H9 (cell line): ENCODE data around the gene IFI27L1. TPM values are rescaled to one million over a fixed set of nuclear protein-coding genes. Genes with fewer than 3 reads are reported as not detected.

Experiments
- DNase-seq: peaks from one replicate; pipeline ENCODE4 v3.0.0-alpha.2; 2017
- H2AFZ ChIP-seq: one replicate; pipeline ENCODE4 v1.6.1; 2013; ENCODE audit warnings: mild to moderate bottlenecking, low read length, control low read depth, moderate library complexity
- H2AK5ac ChIP-seq: 2 replicates; pipeline ENCODE4 v1.6.1; 2013; ENCODE audit warnings: low read length, control low read depth, mixed read lengths; ENCODE audit not compliant: insufficient read length
- H2BK120ac ChIP-seq: one replicate; pipeline ENCODE4 v1.6.1; 2013; ENCODE audit warnings: low read depth, mild to moderate bottlenecking, low read length, control low read depth, inconsistent platforms; ENCODE audit not compliant: poor library complexity, severe bottlenecking
- H2BK12ac ChIP-seq: 2 replicates; pipeline ENCODE4 v1.6.1; 2013; ENCODE audit warnings: low read length, control low read depth, mixed read lengths, low read depth; ENCODE audit not compliant: insufficient read length
- H2BK15ac ChIP-seq: 2 replicates; pipeline ENCODE4 v1.6.1; 2013; ENCODE audit warnings: low read depth, low read length, control low read depth
- H2BK20ac ChIP-seq: one replicate; pipeline ENCODE4 v1.6.1; 2013; ENCODE audit warnings: low read depth, mild to moderate bottlenecking, low read length, control low read depth, inconsistent platforms; ENCODE audit not compliant: poor library complexity, severe bottlenecking
- H2BK5ac ChIP-seq: 2 replicates; pipeline ENCODE4 v1.6.1; 2013; ENCODE audit warnings: low read length, control low read depth, mixed read lengths; ENCODE audit not compliant: insufficient read length
- H3K14ac ChIP-seq: 2 replicates; pipeline ENCODE4 v1.6.1; 2013; ENCODE audit warnings: low read length, control low read depth; ENCODE audit not compliant: insufficient read depth
- H3K18ac ChIP-seq: 2 replicates; pipeline ENCODE4 v1.6.1; 2013; ENCODE audit warnings: low read depth, mild to moderate bottlenecking, mixed read lengths, low read length, control low read depth; ENCODE audit not compliant: insufficient read length
- H3K23ac ChIP-seq: 2 replicates; pipeline ENCODE4 v1.6.1; 2013; ENCODE audit warnings: low read length, control low read depth, mixed read lengths, low read depth; ENCODE audit not compliant: insufficient read length
- H3K23me2 ChIP-seq: 2 replicates; pipeline ENCODE4 v1.6.1; 2013; ENCODE audit warnings: low read depth, mild to moderate bottlenecking, mixed read lengths, low read length, control low read depth; ENCODE audit not compliant: insufficient read length, poor library complexity, severe bottlenecking
- H3K27ac ChIP-seq: 2 replicates; pipeline ENCODE4 v1.5.1; 2013; ENCODE audit warnings: low read length, control low read depth, mixed read lengths, low read depth; ENCODE audit not compliant: insufficient read length
- H3K27me3 ChIP-seq: 2 replicates; pipeline ENCODE4 v1.6.1; 2013; ENCODE audit warnings: low read length, control low read depth, inconsistent platforms; ENCODE audit not compliant: insufficient read depth
- H3K4ac ChIP-seq: 2 replicates; pipeline ENCODE4 v1.6.1; 2013; ENCODE audit warnings: low read depth, mild to moderate bottlenecking, control low read depth, inconsistent platforms, low read length, moderate library complexity
- H3K4me1 ChIP-seq: 2 replicates; pipeline ENCODE4 v1.6.1; 2013; ENCODE audit warnings: low read length, control low read depth, inconsistent platforms; ENCODE audit not compliant: insufficient read depth
- H3K4me2 ChIP-seq: 2 replicates; pipeline ENCODE4 v1.6.1; 2013; ENCODE audit warnings: low read length, control low read depth, mixed read lengths; ENCODE audit not compliant: insufficient read length, insufficient read depth
- H3K56ac ChIP-seq: 2 replicates; pipeline ENCODE4 v1.6.1; 2013; ENCODE audit warnings: low read depth, mild to moderate bottlenecking, mixed read lengths, low read length, control low read depth; ENCODE audit not compliant: insufficient read length
- H3K79me1 ChIP-seq: 2 replicates; pipeline ENCODE4 v1.6.1; 2013; ENCODE audit warnings: low read depth, mild to moderate bottlenecking, moderate library complexity, low read length, control low read depth, inconsistent platforms; ENCODE audit not compliant: insufficient read depth, poor library complexity, severe bottlenecking
- H3K79me2 ChIP-seq: 2 replicates; pipeline ENCODE4 v1.6.1; 2013; ENCODE audit warnings: low read length, control low read depth, inconsistent platforms; ENCODE audit not compliant: insufficient read depth
- H3K9ac ChIP-seq: 2 replicates; pipeline ENCODE4 v1.6.1; 2013; ENCODE audit warnings: low read length, control low read depth, mixed read lengths; ENCODE audit not compliant: insufficient read length; ENCODE audit errors: extremely low read depth
- H3K9me3 ChIP-seq: one replicate; pipeline ENCODE4 v1.6.1; 2013; ENCODE audit warnings: low read depth, low read length, inconsistent platforms; ENCODE audit not compliant: control insufficient read depth
- H3T11ph ChIP-seq: one replicate; pipeline ENCODE4 v1.6.1; 2013; ENCODE audit warnings: mild to moderate bottlenecking, low read length, control low read depth, inconsistent platforms
- H4K20me1 ChIP-seq: one replicate; pipeline ENCODE4 v1.6.1; 2013; ENCODE audit not compliant: control insufficient read depth, insufficient read length, insufficient read depth
- H4K5ac ChIP-seq: 2 replicates; pipeline ENCODE4 v1.6.1; 2013; ENCODE audit warnings: low read depth, mild to moderate bottlenecking, mixed read lengths, low read length, control low read depth; ENCODE audit not compliant: insufficient read length
- H4K8ac ChIP-seq: replicated peaks from 2 replicates; pipeline ENCODE4 v1.6.1; 2013; ENCODE audit warnings: low read length, control low read depth, mixed read lengths, low read depth; ENCODE audit not compliant: insufficient read length
- H4K91ac ChIP-seq: 2 replicates; pipeline ENCODE4 v1.6.1; 2013; ENCODE audit warnings: low read depth, mild to moderate bottlenecking, moderate library complexity, mixed read lengths, low read length, control low read depth; ENCODE audit not compliant: insufficient read length
- H3K27ac Mint-ChIP-seq, 3 experiments: 2 replicates in 2 of 3; 3 replicates in 1 of 3; pipeline ENCODE4 v1.8.0; 2020 to 2021; ENCODE audit warnings: mixed read lengths in 3 of 3, mild to moderate bottlenecking in 1 of 3, moderate library complexity in 1 of 3
- H3K27me3 Mint-ChIP-seq: 2 replicates; pipeline ENCODE4 v1.8.0; 2021; ENCODE audit warnings: low read depth, mild to moderate bottlenecking, moderate library complexity, mixed read lengths
- H3K36me3 Mint-ChIP-seq, 3 experiments: 2 replicates in 2 of 3; 3 replicates in 1 of 3; pipeline ENCODE4 v1.8.0; 2020 to 2021; ENCODE audit warnings: low read depth in 3 of 3, mixed read lengths in 3 of 3; ENCODE audit not compliant: insufficient read depth in 1 of 3
- H3K4me1 Mint-ChIP-seq, 2 experiments: 2 replicates each; pipeline ENCODE4 v1.8.0; 2020; ENCODE audit warnings: mixed read lengths in 2 of 2
- H3K4me3 Mint-ChIP-seq, 2 experiments: 2 replicates in 1 of 2; 3 replicates in 1 of 2; pipeline ENCODE4 v1.8.0; 2020 to 2021; ENCODE audit warnings: mild to moderate bottlenecking in 2 of 2, mixed read lengths in 2 of 2, moderate library complexity in 1 of 2
- H3K9me3 Mint-ChIP-seq, 2 experiments: 2 replicates in 1 of 2; 3 replicates in 1 of 2; pipeline ENCODE4 v1.8.0; 2020; ENCODE audit warnings: mild to moderate bottlenecking in 2 of 2, mixed read lengths in 2 of 2, moderate library complexity in 1 of 2
- CTCF ChIP-seq: fragments of 200-600 bp; sonication (generic); conservative IDR thresholded peaks from 3 replicates; pipeline ENCODE4 v1.8.0; 2021; ENCODE audit warnings: antibody characterized with exemption, mild to moderate bottlenecking
- WGBS: extraction: QIAGEN DNeasy Blood & Tissue Kit; methylation state at CpG from one replicate; pipeline ENCODE4 v1.1.7; 2013; ENCODE audit warnings: missing lambda C conversion rate, low lambda C conversion rate, mixed read lengths; ENCODE audit not compliant: insufficient read length; ENCODE audit errors: extremely low coverage; 5-methylcytosine and 5-hydroxymethylcytosine counted together
- total RNA-seq: library from RNA; stranded (reverse); gene quantifications from 2 replicates; pipeline ENCODE4 v1.2.1, GENCODE V29; 2021

IFI27L1 gene
- total RNA-seq, 1 experiment from 2014 or later, result 27.4 TPM

DNA sequence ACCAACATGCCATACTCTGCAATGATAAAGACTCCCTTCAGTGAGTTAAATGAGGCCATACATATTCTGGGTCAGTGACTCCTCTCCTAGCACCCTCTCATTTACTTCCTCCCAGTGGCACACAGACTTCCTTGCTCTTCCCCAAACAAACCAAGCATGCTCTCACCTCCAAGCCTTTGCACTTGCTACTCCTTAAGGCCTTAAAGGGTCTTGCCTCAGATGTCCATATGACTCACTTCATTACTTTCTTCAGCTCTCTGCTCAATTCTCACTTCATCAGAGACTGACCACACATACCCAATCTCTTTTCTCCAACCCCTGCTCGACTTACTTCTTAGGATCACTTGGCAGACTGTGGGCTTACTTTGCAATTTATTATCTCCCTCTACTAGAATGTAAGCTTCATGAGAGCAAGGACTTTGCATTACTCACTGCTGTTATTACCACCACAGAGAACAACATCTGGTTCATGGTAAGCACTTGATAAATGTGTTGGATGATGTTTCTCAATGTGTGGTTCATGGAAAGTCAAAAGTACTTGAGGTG, 22.9 kb upstream of the IFI27L1 start:
- H2BK12ac ChIP-seq, result no peak overlapping the region
- peaks cover 5% of the 10 kb centered on the region; the same call in 1 of the 2 replicates for H3K4me1 ChIP-seq
- no peak overlapping the region for H3K27ac ChIP-seq
- WGBS, result no CpG with 5 or more reads among the region's 1 CpG
- H2BK20ac ChIP-seq, result no peak overlapping the region
- Mint-ChIP-seq H3K4me3 (no peak overlapping the region; a peak in 1 of 5 replicates), H3K9me3 (no peaks in the 10 kb centered on the region), H3K27ac (no peak overlapping the region; a peak in 2 of 7 replicates), H3K27me3 (no peaks in the 10 kb centered on the region), H3K36me3 (peaks cover 54 to 87% (median 79%) of the 10 kb centered on the region in 3 experiments; a peak in 6 of 7 replicates), H3K4me1 (peaks cover 10 to 12% of the 10 kb centered on the region in 2 experiments)
- no peak overlapping the region for H3K9ac ChIP-seq
- no peaks in the 10 kb centered on the region for H3K79me1 ChIP-seq
- H4K5ac ChIP-seq, result no peak overlapping the region
- H2AFZ ChIP-seq, result no peak overlapping the region
- H3K23me2 ChIP-seq, result no peaks in the 10 kb centered on the region
- no peak overlapping the region for H2BK15ac ChIP-seq
- H3K4ac ChIP-seq, result no peak overlapping the region
- DNase-seq, result no peak
- no peak overlapping the region for H3K4me2 ChIP-seq
- H3K79me2 ChIP-seq, result no peaks in the 10 kb centered on the region
- no peaks in the 10 kb centered on the region for H3K9me3 ChIP-seq
- no peak overlapping the region for H4K91ac ChIP-seq
- no peak overlapping the region for H3K56ac ChIP-seq
- TF ChIP-seq CTCF, result no peak
- no peak overlapping the region for H3T11ph ChIP-seq
- no peak overlapping the region for H2BK5ac ChIP-seq
- H4K20me1 ChIP-seq, result no peaks in the 10 kb centered on the region
- no peak overlapping the region for H3K18ac ChIP-seq
- H3K27me3 ChIP-seq, result no peaks in the 10 kb centered on the region
- H4K8ac ChIP-seq, result no peak overlapping the region
- no peak overlapping the region for H3K23ac ChIP-seq
- H2BK120ac ChIP-seq, result no peak overlapping the region
- no peak overlapping the region for H3K14ac ChIP-seq
- H2AK5ac ChIP-seq, result no peak overlapping the region
